ENCODE results near the gene SLC39A5.
"Not testable (repeated sequence)": the region's sequence is repeated elsewhere in the genome, so short reads cannot be mapped to it uniquely, and the experiment has no call there.

SLC39A5 gene

GRCh38 chr12:56262955-56263354 is 33.1 kb downstream of the SLC39A5 start:
- H3K4me1 ChIP-seq (ENCODE audit: insufficient read depth, low read length); H3K36me3 ChIP-seq (ENCODE audit: insufficient read depth, low read length); H3K9ac ChIP-seq (ENCODE audit: low read depth, low read length): not testable (repeated sequence)

GRCh38 chr12:56266068-56266692 is 36.3 kb downstream of the SLC39A5 start:
- not testable (repeated sequence) for H3K4me1 ChIP-seq (ENCODE audit: insufficient read depth, low read length); H3K9me3 ChIP-seq (ENCODE audit: control insufficient read depth, insufficient read depth, low read length); H3K36me3 ChIP-seq (ENCODE audit: insufficient read depth, low read length)
- H3K9ac ChIP-seq (ENCODE audit: low read depth, low read length): peak overlapping the region; percentile 87

More at GRCh38 chr12:56262955-56263354, 33.1 kb downstream of the SLC39A5 start:
- H3K9me3 ChIP-seq (ENCODE audit: control insufficient read depth, insufficient read depth, low read length): not testable (repeated sequence)

- Histone ChIP-seq H3K4me1 (ENCODE audit: insufficient read depth, low read length) (no peaks in the 10 kb centered on the region), H3K36me3 (ENCODE audit: insufficient read depth, low read length) (peaks cover 8% of the 10 kb centered on the region), H3K9me3 (ENCODE audit: control insufficient read depth, insufficient read depth, low read length) (no peaks in the 10 kb centered on the region), H3K9ac (ENCODE audit: low read depth, low read length) (peak within 1 kb of the TSS; percentile 87)
Observed at GRCh38 chr12:56266693-56267442, 37.0 kb downstream of the SLC39A5 start, which contains the start of gene COQ10A. Gene COQ10A (plus strand): TSS chr12:56266942. CDS start chr12:56267119, 177 bp downstream.

- H3K36me3 ChIP-seq (ENCODE audit: insufficient read depth, low read length): peaks cover 10% of the 10 kb centered on the region
- H3K9me3 ChIP-seq (ENCODE audit: control insufficient read depth, insufficient read depth, low read length): no peaks in the 10 kb centered on the region
- H3K9ac ChIP-seq (ENCODE audit: low read depth, low read length): peak overlapping the region; percentile 87; the same call in 1 of the 2 replicates
- no peaks in the 10 kb centered on the region for H3K4me1 ChIP-seq (ENCODE audit: insufficient read depth, low read length)
Observed at GRCh38 chr12:56267443-56268071, 37.7 kb downstream of the SLC39A5 start.

- H3K9me3 ChIP-seq (ENCODE audit: control insufficient read depth, insufficient read depth, low read length): no peaks in the 10 kb centered on the region
- no peak overlapping the region for H3K9ac ChIP-seq (ENCODE audit: low read depth, low read length)
- H3K4me1 ChIP-seq (ENCODE audit: insufficient read depth, low read length): no peaks in the 10 kb centered on the region
- peaks cover 33% of the 10 kb centered on the region for H3K36me3 ChIP-seq (ENCODE audit: insufficient read depth, low read length)
Observed at GRCh38 chr12:56271031-56271430, 41.2 kb downstream of the SLC39A5 start.

GRCh38 chr12:56272468-56272867 is 42.6 kb downstream of the SLC39A5 start:
- not testable (repeated sequence) for H3K9me3 ChIP-seq (ENCODE audit: control insufficient read depth, insufficient read depth, low read length); H3K4me1 ChIP-seq (ENCODE audit: insufficient read depth, low read length); H3K9ac ChIP-seq (ENCODE audit: low read depth, low read length)
- peaks cover 36% of the 10 kb centered on the region for H3K36me3 ChIP-seq (ENCODE audit: insufficient read depth, low read length)

GRCh38 chr12:56274299-56274698 is 44.4 kb downstream of the SLC39A5 start:
- H3K4me1 ChIP-seq (ENCODE audit: insufficient read depth, low read length): no peaks in the 10 kb centered on the region
- no peak overlapping the region for H3K9ac ChIP-seq (ENCODE audit: low read depth, low read length)
- H3K36me3 ChIP-seq (ENCODE audit: insufficient read depth, low read length): peaks cover 36% of the 10 kb centered on the region
- no peaks in the 10 kb centered on the region for H3K9me3 ChIP-seq (ENCODE audit: control insufficient read depth, insufficient read depth, low read length)

- H3K9me3 ChIP-seq (ENCODE audit: control insufficient read depth, insufficient read depth, low read length): no peaks in the 10 kb centered on the region
- H3K36me3 ChIP-seq (ENCODE audit: insufficient read depth, low read length): peaks cover 35% of the 10 kb centered on the region
- no peaks in the 10 kb centered on the region for H3K4me1 ChIP-seq (ENCODE audit: insufficient read depth, low read length)
- no peak overlapping the region for H3K9ac ChIP-seq (ENCODE audit: low read depth, low read length)
Observed at GRCh38 chr12:56278905-56279304, 49.1 kb downstream of the SLC39A5 start.

- H3K4me1 ChIP-seq (ENCODE audit: insufficient read depth, low read length): no peaks in the 10 kb centered on the region
- H3K36me3 ChIP-seq (ENCODE audit: insufficient read depth, low read length): peaks cover 27% of the 10 kb centered on the region
- H3K9me3 ChIP-seq (ENCODE audit: control insufficient read depth, insufficient read depth, low read length): no peaks in the 10 kb centered on the region
- H3K9ac ChIP-seq (ENCODE audit: low read depth, low read length): no peak overlapping the region
Observed at GRCh38 chr12:56280849-56281248, 51.0 kb downstream of the SLC39A5 start.

GRCh38 chr12:56282030-56282429 is 52.2 kb downstream of the SLC39A5 start:
- H3K4me1 ChIP-seq (ENCODE audit: insufficient read depth, low read length): peaks cover 4% of the 10 kb centered on the region; the same call in 1 of the 2 replicates
- no peak overlapping the region for H3K9ac ChIP-seq (ENCODE audit: low read depth, low read length)
- H3K36me3 ChIP-seq (ENCODE audit: insufficient read depth, low read length): peaks cover 25% of the 10 kb centered on the region
- no peaks in the 10 kb centered on the region for H3K9me3 ChIP-seq (ENCODE audit: control insufficient read depth, insufficient read depth, low read length)

GRCh38 chr12:56282579-56282978 is 52.7 kb downstream of the SLC39A5 start:
- Histone ChIP-seq H3K9ac (ENCODE audit: low read depth, low read length) (no peak overlapping the region), H3K4me1 (ENCODE audit: insufficient read depth, low read length) (peaks cover 4% of the 10 kb centered on the region; the same call in 1 of the 2 replicates), H3K36me3 (ENCODE audit: insufficient read depth, low read length) (peaks cover 25% of the 10 kb centered on the region), H3K9me3 (ENCODE audit: control insufficient read depth, insufficient read depth, low read length) (no peaks in the 10 kb centered on the region)

GRCh38 chr12:56284263-56284662 is 54.4 kb downstream of the SLC39A5 start:
- peaks cover 25% of the 10 kb centered on the region for H3K36me3 ChIP-seq (ENCODE audit: insufficient read depth, low read length)
- not testable (repeated sequence) for H3K9ac ChIP-seq (ENCODE audit: low read depth, low read length); H3K9me3 ChIP-seq (ENCODE audit: control insufficient read depth, insufficient read depth, low read length); H3K4me1 ChIP-seq (ENCODE audit: insufficient read depth, low read length)

GRCh38 chr12:56286044-56286830 is 56.4 kb downstream of the SLC39A5 start:
- H3K36me3 ChIP-seq (ENCODE audit: insufficient read depth, low read length): peaks cover 24% of the 10 kb centered on the region
- no peaks in the 10 kb centered on the region for H3K9me3 ChIP-seq (ENCODE audit: control insufficient read depth, insufficient read depth, low read length)
- no peak overlapping the region for H3K9ac ChIP-seq (ENCODE audit: low read depth, low read length)
- H3K4me1 ChIP-seq (ENCODE audit: insufficient read depth, low read length): peaks cover 4% of the 10 kb centered on the region; the same call in 1 of the 2 replicates
